GM23338 (cell line): Measurements from ENCODE around the gene ME2. TPM values are rescaled to one million over a fixed set of nuclear protein-coding genes. Genes with fewer than 3 reads are reported as not detected.

Experiments used
- ATAC-seq: fragments of 200-7000 bp; cut with Tn5 transposase; 3 replicates; pipeline ENCODE4 v1.9.1; 2020
- DNase-seq: peaks from one replicate; pipeline ENCODE4 v3.0.0-alpha.2; 2015; ENCODE audit warnings: low spot score
- H2AFZ ChIP-seq: fragments of 200-600 bp; sonication (generic); 2 replicates; pipeline ENCODE4 v1.8.0; 2016; ENCODE audit warnings: antibody characterized with exemption, mild to moderate bottlenecking, moderate library complexity
- H3F3A ChIP-seq: fragments of 200-600 bp; sonication (generic); replicated peaks from 2 replicates; pipeline ENCODE4 v1.8.0; 2017; ENCODE audit warnings: antibody characterized with exemption, mixed run types, low read depth
- H3K27ac ChIP-seq: fragments of 200-600 bp; sonication (generic); 2 replicates; pipeline ENCODE4 v1.6.1; 2016; ENCODE audit warnings: low read depth
- H3K27me3 ChIP-seq: fragments of 200-600 bp; sonication (generic); 2 replicates; pipeline ENCODE4 v1.8.0; 2016; ENCODE audit warnings: mild to moderate bottlenecking, mixed run types, moderate library complexity; ENCODE audit not compliant: insufficient read depth
- H3K36me3 ChIP-seq: fragments of 200-600 bp; sonication (generic); 2 replicates; pipeline ENCODE4 v1.8.0; 2016; ENCODE audit warnings: mild to moderate bottlenecking; ENCODE audit not compliant: insufficient read depth
- H3K4me1 ChIP-seq: fragments of 200-600 bp; sonication (generic); 2 replicates; pipeline ENCODE4 v1.8.0; 2016; ENCODE audit warnings: mild to moderate bottlenecking, moderate library complexity; ENCODE audit not compliant: insufficient read depth
- H3K4me2 ChIP-seq: fragments of 200-600 bp; sonication (generic); 2 replicates; pipeline ENCODE4 v1.7.1; 2017; ENCODE audit warnings: mixed run types
- H3K4me3 ChIP-seq: fragments of 200-600 bp; sonication (generic); 2 replicates; pipeline ENCODE4 v1.6.1; 2016; ENCODE audit warnings: mixed run types
- H3K79me2 ChIP-seq: fragments of 200-600 bp; sonication (generic); replicated peaks from 2 replicates; pipeline ENCODE4 v1.8.0; 2017; ENCODE audit warnings: mild to moderate bottlenecking; ENCODE audit not compliant: insufficient read depth
- H3K9me2 ChIP-seq: fragments of 200-600 bp; sonication (generic); 2 replicates; pipeline ENCODE4 v1.8.0; 2017; ENCODE audit not compliant: insufficient read depth
- H4K20me1 ChIP-seq: fragments of 200-600 bp; sonication (generic); replicated peaks from 2 replicates; pipeline ENCODE4 v1.8.0; 2017; ENCODE audit warnings: mild to moderate bottlenecking; ENCODE audit not compliant: insufficient read depth
- H3K27ac Mint-ChIP-seq: 2 replicates; pipeline ENCODE4 v1.8.0; 2020; ENCODE audit warnings: inconsistent platforms, mild to moderate bottlenecking, moderate library complexity, mixed read lengths
- H3K27me3 Mint-ChIP-seq: 3 replicates; pipeline ENCODE4 v1.8.0; 2022; ENCODE audit warnings: low read depth, mild to moderate bottlenecking, moderate library complexity, mixed read lengths, inconsistent platforms; ENCODE audit not compliant: insufficient read depth, poor library complexity
- H3K36me3 Mint-ChIP-seq: 3 replicates; pipeline ENCODE4 v1.8.0; 2021; ENCODE audit warnings: low read depth, mild to moderate bottlenecking, inconsistent platforms, moderate library complexity, mixed read lengths
- H3K4me1 Mint-ChIP-seq: 3 replicates; pipeline ENCODE4 v1.8.0; 2020; ENCODE audit warnings: mild to moderate bottlenecking, inconsistent platforms, mixed read lengths
- H3K4me3 Mint-ChIP-seq: 3 replicates; pipeline ENCODE4 v1.8.0; 2021; ENCODE audit warnings: moderate library complexity, mild to moderate bottlenecking, inconsistent platforms, mixed read lengths
- H3K9me3 Mint-ChIP-seq: 3 replicates; pipeline ENCODE4 v1.8.0; 2020; ENCODE audit warnings: moderate library complexity, mild to moderate bottlenecking, inconsistent platforms, mixed read lengths
- CREB1 ChIP-seq: fragments of 250-450 bp; sonication (Bioruptor Pico); IDR thresholded peaks from 2 replicates; pipeline ENCODE4 v1.5.0; 2020; ENCODE audit warnings: low read depth, mild to moderate bottlenecking, moderate library complexity
- EZH2 ChIP-seq: fragments of 200-600 bp; sonication (generic); IDR thresholded peaks from one replicate; pipeline ENCODE4 v1.8.0; 2017; ENCODE audit warnings: antibody characterized with exemption, mild to moderate bottlenecking, low read depth; ENCODE audit not compliant: unreplicated experiment
- EZH2phosphoT487 ChIP-seq: fragments of 200-600 bp; sonication (generic); IDR thresholded peaks from one replicate; pipeline ENCODE4 v1.8.1; 2018; ENCODE audit warnings: antibody characterized with exemption; ENCODE audit not compliant: unreplicated experiment
- REST ChIP-seq: IDR thresholded peaks from one replicate; pipeline ENCODE4 v1.6.1; 2018; ENCODE audit warnings: antibody characterized with exemption; ENCODE audit not compliant: unreplicated experiment
- STAT1 ChIP-seq: IDR thresholded peaks from one replicate; pipeline ENCODE4 v1.6.1; 2016; ENCODE audit warnings: antibody characterized with exemption; ENCODE audit not compliant: unreplicated experiment
- ZNF462 ChIP-seq: fragments of 250-450 bp; sonication (Bioruptor Pico); IDR thresholded peaks from 2 replicates; pipeline ENCODE4 v1.5.0; 2020; ENCODE audit warnings: mild to moderate bottlenecking, moderate library complexity
- polyA plus RNA-seq: library from polyadenylated mRNA; unstranded; fragments of >200 nt; fragmentation: Nextera tagmentation; extraction: Ambion mirVana; gene quantifications from 2 replicates; pipeline ENCODE4 v1.2.1, GENCODE V29; 2016
- total RNA-seq: library from RNA; depleted of rRNA; stranded (reverse); fragments of >200 nt; shearing (Covaris generic); gene quantifications from 2 replicates; pipeline ENCODE4 v1.2.3, GENCODE V29; 2014

The ME2 gene
- total and polyA plus RNA-seq, 2 experiments from 2014 or later = 61.0 to 102 TPM

- no peaks in the 10 kb centered on the region for H3K36me3 ChIP-seq
- TF ChIP-seq EZH2phosphoT487 (no peak), EZH2 (no peak), STAT1 (no peak), ZNF462 (CRISPR knock-in tag) (no peak), REST (no peak), CREB1 (CRISPR knock-in tag) (no peak)
- H3K4me1 ChIP-seq = no peaks in the 10 kb centered on the region
- H3K27ac Mint-ChIP-seq = no peak overlapping the region
- no peaks in the 10 kb centered on the region for H3K9me3 Mint-ChIP-seq
- H3K79me2 ChIP-seq = no peaks in the 10 kb centered on the region
- H3K27ac ChIP-seq = no peak overlapping the region
- H3K27me3 Mint-ChIP-seq = no peaks in the 10 kb centered on the region
- ATAC-seq (no peak), DNase-seq (no peak)
- H3K36me3 Mint-ChIP-seq = no peaks in the 10 kb centered on the region
- H3K4me1 Mint-ChIP-seq = no peaks in the 10 kb centered on the region
- no peaks in the 10 kb centered on the region for H3K9me2 ChIP-seq
- no peak overlapping the region for H3K4me3 ChIP-seq
- no peak overlapping the region for H2AFZ ChIP-seq
- H3K27me3 ChIP-seq = no peaks in the 10 kb centered on the region
- no peak overlapping the region for H3K4me2 ChIP-seq
- H4K20me1 ChIP-seq = no peaks in the 10 kb centered on the region
- no peaks in the 10 kb centered on the region for H3F3A ChIP-seq
- no peak overlapping the region for H3K4me3 Mint-ChIP-seq
Measured at GRCh38 chr18:50839996-50840395, 38.9 kb upstream of the ME2 start.
